ENCODE measurements around the gene DYNLT2B.
"Not testable (repeated sequence)": the region's sequence is repeated elsewhere in the genome, so short reads cannot be mapped to it uniquely, and the experiment has no call there.

DYNLT2B gene

GRCh38 chr3:196270499-196270898, 47.5 kb downstream of the DYNLT2B start:
- no peak for DNase-seq (ENCODE audit: low read depth)

GRCh38 chr3:196268284-196269163, 49.5 kb downstream of the DYNLT2B start:
- no peak for DNase-seq (ENCODE audit: low read depth)

- no peak for DNase-seq (ENCODE audit: low read depth)
These were observed 54.2 kb downstream of the DYNLT2B start for GRCh38 chr3:196263819-196264218.

GRCh38 chr3:196260784-196261183, 57.3 kb downstream of the DYNLT2B start:
- DNase-seq (ENCODE audit: low read depth) = no peak

GRCh38 chr3:196255776-196256175, 62.3 kb downstream of the DYNLT2B start:
- DNase-seq (ENCODE audit: low read depth) = no peak

- no peak for DNase-seq (ENCODE audit: low read depth)
These were observed 63.4 kb downstream of the DYNLT2B start for GRCh38 chr3:196254376-196255283.

- DNase-seq (ENCODE audit: low read depth) = no peak
These were observed 66.1 kb downstream of the DYNLT2B start for GRCh38 chr3:196251918-196252317.

GRCh38 chr3:196246612-196247308, 71.3 kb downstream of the DYNLT2B start:
- peak; percentile 49 for DNase-seq (ENCODE audit: low read depth)

- not testable (repeated sequence) for DNase-seq (ENCODE audit: low read depth)
These were observed 73.9 kb downstream of the DYNLT2B start for GRCh38 chr3:196244166-196244565.

- DNase-seq (ENCODE audit: low read depth) = no peak
These were observed 76.3 kb downstream of the DYNLT2B start for GRCh38 chr3:196241704-196242103.

Data from GM04504 (cell line).